GM23338 (cell line): ENCODE data around the gene DRC3. TPM values are rescaled to one million over a fixed set of nuclear protein-coding genes. Genes with fewer than 3 reads are reported as not detected.

Experiments
- ATAC-seq: fragments of 200-7000 bp; cut with Tn5 transposase; 3 replicates; pipeline ENCODE4 v1.9.1; 2020
- DNase-seq: peaks from one replicate; pipeline ENCODE4 v3.0.0-alpha.2; 2015; ENCODE audit warnings: low spot score
- H2AFZ ChIP-seq: fragments of 200-600 bp; sonication (generic); 2 replicates; pipeline ENCODE4 v1.8.0; 2016; ENCODE audit warnings: antibody characterized with exemption, mild to moderate bottlenecking, moderate library complexity
- H3F3A ChIP-seq: fragments of 200-600 bp; sonication (generic); replicated peaks from 2 replicates; pipeline ENCODE4 v1.8.0; 2017; ENCODE audit warnings: antibody characterized with exemption, mixed run types, low read depth
- H3K27ac ChIP-seq: fragments of 200-600 bp; sonication (generic); 2 replicates; pipeline ENCODE4 v1.6.1; 2016; ENCODE audit warnings: low read depth
- H3K27me3 ChIP-seq: fragments of 200-600 bp; sonication (generic); 2 replicates; pipeline ENCODE4 v1.8.0; 2016; ENCODE audit warnings: mild to moderate bottlenecking, mixed run types, moderate library complexity; ENCODE audit not compliant: insufficient read depth
- H3K36me3 ChIP-seq: fragments of 200-600 bp; sonication (generic); 2 replicates; pipeline ENCODE4 v1.8.0; 2016; ENCODE audit warnings: mild to moderate bottlenecking; ENCODE audit not compliant: insufficient read depth
- H3K4me1 ChIP-seq: fragments of 200-600 bp; sonication (generic); 2 replicates; pipeline ENCODE4 v1.8.0; 2016; ENCODE audit warnings: mild to moderate bottlenecking, moderate library complexity; ENCODE audit not compliant: insufficient read depth
- H3K4me2 ChIP-seq: fragments of 200-600 bp; sonication (generic); 2 replicates; pipeline ENCODE4 v1.7.1; 2017; ENCODE audit warnings: mixed run types
- H3K4me3 ChIP-seq: fragments of 200-600 bp; sonication (generic); 2 replicates; pipeline ENCODE4 v1.6.1; 2016; ENCODE audit warnings: mixed run types
- H3K79me2 ChIP-seq: fragments of 200-600 bp; sonication (generic); replicated peaks from 2 replicates; pipeline ENCODE4 v1.8.0; 2017; ENCODE audit warnings: mild to moderate bottlenecking; ENCODE audit not compliant: insufficient read depth
- H3K9me2 ChIP-seq: fragments of 200-600 bp; sonication (generic); 2 replicates; pipeline ENCODE4 v1.8.0; 2017; ENCODE audit not compliant: insufficient read depth
- H4K20me1 ChIP-seq: fragments of 200-600 bp; sonication (generic); replicated peaks from 2 replicates; pipeline ENCODE4 v1.8.0; 2017; ENCODE audit warnings: mild to moderate bottlenecking; ENCODE audit not compliant: insufficient read depth
- H3K27ac Mint-ChIP-seq: 2 replicates; pipeline ENCODE4 v1.8.0; 2020; ENCODE audit warnings: inconsistent platforms, mild to moderate bottlenecking, moderate library complexity, mixed read lengths
- H3K27me3 Mint-ChIP-seq: 3 replicates; pipeline ENCODE4 v1.8.0; 2022; ENCODE audit warnings: low read depth, mild to moderate bottlenecking, moderate library complexity, mixed read lengths, inconsistent platforms; ENCODE audit not compliant: insufficient read depth, poor library complexity
- H3K36me3 Mint-ChIP-seq: 3 replicates; pipeline ENCODE4 v1.8.0; 2021; ENCODE audit warnings: low read depth, mild to moderate bottlenecking, inconsistent platforms, moderate library complexity, mixed read lengths
- H3K4me1 Mint-ChIP-seq: 3 replicates; pipeline ENCODE4 v1.8.0; 2020; ENCODE audit warnings: mild to moderate bottlenecking, inconsistent platforms, mixed read lengths
- H3K4me3 Mint-ChIP-seq: 3 replicates; pipeline ENCODE4 v1.8.0; 2021; ENCODE audit warnings: moderate library complexity, mild to moderate bottlenecking, inconsistent platforms, mixed read lengths
- H3K9me3 Mint-ChIP-seq: 3 replicates; pipeline ENCODE4 v1.8.0; 2020; ENCODE audit warnings: moderate library complexity, mild to moderate bottlenecking, inconsistent platforms, mixed read lengths
- JUNB ChIP-seq: IDR thresholded peaks from one replicate; pipeline ENCODE4 v1.6.1; 2016; ENCODE audit warnings: antibody characterized with exemption; ENCODE audit not compliant: unreplicated experiment
- NANOG ChIP-seq: IDR thresholded peaks from 2 replicates; pipeline ENCODE4 v1.6.1; 2016; ENCODE audit warnings: antibody characterized with exemption, borderline replicate concordance
- POLR2AphosphoS5 ChIP-seq: IDR thresholded peaks from 2 replicates; pipeline ENCODE4 v1.6.1; 2016; ENCODE audit warnings: antibody characterized with exemption, low read depth
- STAT1 ChIP-seq: IDR thresholded peaks from one replicate; pipeline ENCODE4 v1.6.1; 2016; ENCODE audit warnings: antibody characterized with exemption; ENCODE audit not compliant: unreplicated experiment
- ZNF114 ChIP-seq: fragments of 250-450 bp; sonication (Bioruptor Pico); IDR thresholded peaks from 2 replicates; pipeline ENCODE4 v1.5.0; 2020; ENCODE audit warnings: mild to moderate bottlenecking, moderate library complexity
- polyA plus RNA-seq: library from polyadenylated mRNA; unstranded; fragments of >200 nt; fragmentation: Nextera tagmentation; extraction: Ambion mirVana; gene quantifications from 2 replicates; pipeline ENCODE4 v1.2.1, GENCODE V29; 2016
- total RNA-seq: library from RNA; depleted of rRNA; stranded (reverse); fragments of >200 nt; shearing (Covaris generic); gene quantifications from 2 replicates; pipeline ENCODE4 v1.2.3, GENCODE V29; 2014
- TF ChIP-seq, protein P1 (sequence below): IDR thresholded peaks from one replicate; pipeline ENCODE4 v1.6.1; 2018; ENCODE audit warnings: antibody characterized with exemption; ENCODE audit not compliant: unreplicated experiment
- TF ChIP-seq, protein P2 (sequence below), 2 experiments: fragments of 200-600 bp in 1 of 2; sonication (generic) in 1 of 2; conservative IDR thresholded peaks; 2 replicates each; pipeline versions ENCODE4 v1.5.1 to v1.6.1; 2016 to 2017; ENCODE audit warnings: antibody characterized with exemption in 2 of 2, low read depth in 2 of 2, mild to moderate bottlenecking in 2 of 2, moderate library complexity in 1 of 2

DRC3 gene
- total and polyA plus RNA-seq, 2 experiments from 2014 or later, result 1.1 TPM; not detected in 1

DNA sequence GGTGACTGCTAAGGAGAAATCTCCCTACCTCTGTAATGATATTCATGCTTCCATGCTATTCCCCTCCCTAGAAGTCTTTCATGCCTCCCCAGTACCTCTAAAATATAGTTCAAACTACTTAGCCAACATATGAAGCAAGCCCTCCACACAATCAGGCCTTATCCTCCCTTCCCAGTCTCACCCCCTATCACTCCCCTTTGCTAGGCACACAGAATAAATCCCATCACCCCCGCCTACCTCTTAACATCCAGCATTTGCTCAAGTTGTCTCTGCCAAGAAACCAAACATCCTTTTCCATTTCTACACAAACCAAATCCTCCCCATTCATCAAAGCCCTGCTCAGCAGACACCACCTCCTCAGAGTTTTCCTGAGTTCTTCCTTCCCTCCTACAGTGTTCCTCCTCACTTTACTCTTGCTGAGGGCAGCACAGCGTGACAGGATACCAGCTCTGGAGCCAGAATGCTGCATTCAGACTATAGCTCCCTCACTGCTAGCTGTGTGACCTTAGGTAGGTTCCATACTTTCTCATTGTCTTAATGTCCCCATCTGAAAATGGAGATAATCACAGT is 7.4 kb upstream of the DRC3 start:
- peaks cover 5% of the 10 kb centered on the region; the same call in 1 of the 3 replicates for H3K4me1 Mint-ChIP-seq
- no peaks in the 10 kb centered on the region for H3K36me3 Mint-ChIP-seq
- H3K27ac Mint-ChIP-seq, result no peak overlapping the region
- Histone ChIP-seq H4K20me1 (no peaks in the 10 kb centered on the region), H3K9me2 (no peaks in the 10 kb centered on the region), H3K36me3 (no peaks in the 10 kb centered on the region), H3K79me2 (no peaks in the 10 kb centered on the region), H3K27me3 (no peaks in the 10 kb centered on the region), H3K4me3 (no peak overlapping the region), H2AFZ (no peak overlapping the region), H3K4me1 (no peaks in the 10 kb centered on the region), H3K4me2 (no peak overlapping the region), H3K27ac (no peak overlapping the region), H3F3A (no peaks in the 10 kb centered on the region)
- no peak for TF ChIP-seq POLR2AphosphoS5
- TF ChIP-seq, protein P1, sequence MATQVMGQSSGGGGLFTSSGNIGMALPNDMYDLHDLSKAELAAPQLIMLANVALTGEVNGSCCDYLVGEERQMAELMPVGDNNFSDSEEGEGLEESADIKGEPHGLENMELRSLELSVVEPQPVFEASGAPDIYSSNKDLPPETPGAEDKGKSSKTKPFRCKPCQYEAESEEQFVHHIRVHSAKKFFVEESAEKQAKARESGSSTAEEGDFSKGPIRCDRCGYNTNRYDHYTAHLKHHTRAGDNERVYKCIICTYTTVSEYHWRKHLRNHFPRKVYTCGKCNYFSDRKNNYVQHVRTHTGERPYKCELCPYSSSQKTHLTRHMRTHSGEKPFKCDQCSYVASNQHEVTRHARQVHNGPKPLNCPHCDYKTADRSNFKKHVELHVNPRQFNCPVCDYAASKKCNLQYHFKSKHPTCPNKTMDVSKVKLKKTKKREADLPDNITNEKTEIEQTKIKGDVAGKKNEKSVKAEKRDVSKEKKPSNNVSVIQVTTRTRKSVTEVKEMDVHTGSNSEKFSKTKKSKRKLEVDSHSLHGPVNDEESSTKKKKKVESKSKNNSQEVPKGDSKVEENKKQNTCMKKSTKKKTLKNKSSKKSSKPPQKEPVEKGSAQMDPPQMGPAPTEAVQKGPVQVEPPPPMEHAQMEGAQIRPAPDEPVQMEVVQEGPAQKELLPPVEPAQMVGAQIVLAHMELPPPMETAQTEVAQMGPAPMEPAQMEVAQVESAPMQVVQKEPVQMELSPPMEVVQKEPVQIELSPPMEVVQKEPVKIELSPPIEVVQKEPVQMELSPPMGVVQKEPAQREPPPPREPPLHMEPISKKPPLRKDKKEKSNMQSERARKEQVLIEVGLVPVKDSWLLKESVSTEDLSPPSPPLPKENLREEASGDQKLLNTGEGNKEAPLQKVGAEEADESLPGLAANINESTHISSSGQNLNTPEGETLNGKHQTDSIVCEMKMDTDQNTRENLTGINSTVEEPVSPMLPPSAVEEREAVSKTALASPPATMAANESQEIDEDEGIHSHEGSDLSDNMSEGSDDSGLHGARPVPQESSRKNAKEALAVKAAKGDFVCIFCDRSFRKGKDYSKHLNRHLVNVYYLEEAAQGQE, result no peak
- DNase-seq (no peak), ATAC-seq (no peak)
- H3K4me3 Mint-ChIP-seq, result no peak overlapping the region
- H3K9me3 Mint-ChIP-seq, result no peaks in the 10 kb centered on the region
- H3K27me3 Mint-ChIP-seq, result peaks cover 3% of the 10 kb centered on the region

DNA sequence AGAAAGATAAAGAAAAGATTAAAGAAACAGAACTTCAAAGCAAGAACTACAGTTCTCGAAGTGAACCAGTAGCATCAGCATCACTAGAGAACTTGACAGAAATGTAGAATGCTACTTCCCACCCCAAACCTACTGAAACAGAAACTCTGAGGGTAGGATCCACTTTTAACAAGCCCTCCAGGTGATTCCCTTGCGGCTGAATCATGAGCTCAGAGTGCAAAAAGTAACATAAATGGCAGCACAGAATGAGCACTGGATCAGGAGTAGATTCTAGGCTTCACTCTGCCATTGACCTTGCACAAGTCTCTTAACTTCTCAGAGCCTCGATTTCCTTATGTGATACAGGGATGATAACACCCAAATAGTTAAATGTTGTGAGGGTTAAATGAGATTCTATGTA is 6.3 kb upstream of the DRC3 start:
- H4K20me1 ChIP-seq, result no peaks in the 10 kb centered on the region
- no peak overlapping the region for H2AFZ ChIP-seq
- no peaks in the 10 kb centered on the region for H3F3A ChIP-seq
- TF ChIP-seq NANOG (no peak), JUNB (no peak), POLR2AphosphoS5 (no peak), STAT1 (no peak), ZNF114 (CRISPR knock-in tag) (no peak)
- TF ChIP-seq, protein P2, sequence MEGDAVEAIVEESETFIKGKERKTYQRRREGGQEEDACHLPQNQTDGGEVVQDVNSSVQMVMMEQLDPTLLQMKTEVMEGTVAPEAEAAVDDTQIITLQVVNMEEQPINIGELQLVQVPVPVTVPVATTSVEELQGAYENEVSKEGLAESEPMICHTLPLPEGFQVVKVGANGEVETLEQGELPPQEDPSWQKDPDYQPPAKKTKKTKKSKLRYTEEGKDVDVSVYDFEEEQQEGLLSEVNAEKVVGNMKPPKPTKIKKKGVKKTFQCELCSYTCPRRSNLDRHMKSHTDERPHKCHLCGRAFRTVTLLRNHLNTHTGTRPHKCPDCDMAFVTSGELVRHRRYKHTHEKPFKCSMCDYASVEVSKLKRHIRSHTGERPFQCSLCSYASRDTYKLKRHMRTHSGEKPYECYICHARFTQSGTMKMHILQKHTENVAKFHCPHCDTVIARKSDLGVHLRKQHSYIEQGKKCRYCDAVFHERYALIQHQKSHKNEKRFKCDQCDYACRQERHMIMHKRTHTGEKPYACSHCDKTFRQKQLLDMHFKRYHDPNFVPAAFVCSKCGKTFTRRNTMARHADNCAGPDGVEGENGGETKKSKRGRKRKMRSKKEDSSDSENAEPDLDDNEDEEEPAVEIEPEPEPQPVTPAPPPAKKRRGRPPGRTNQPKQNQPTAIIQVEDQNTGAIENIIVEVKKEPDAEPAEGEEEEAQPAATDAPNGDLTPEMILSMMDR (conservative IDR thresholded peaks at IDR 0.05; ENCODE audit: low read depth in 2 of 2), result no peak
- Mint-ChIP-seq H3K27ac (no peak overlapping the region), H3K27me3 (peaks cover 5% of the 10 kb centered on the region), H3K4me3 (no peak overlapping the region), H3K36me3 (no peaks in the 10 kb centered on the region), H3K9me3 (no peaks in the 10 kb centered on the region), H3K4me1 (peaks cover 9% of the 10 kb centered on the region; the same call in 1 of the 3 replicates)
- no peak overlapping the region for H3K4me2 ChIP-seq
- peaks cover 2% of the 10 kb centered on the region; the same call in 1 of the 2 replicates for H3K4me1 ChIP-seq
- no peaks in the 10 kb centered on the region for H3K9me2 ChIP-seq
- H3K27me3 ChIP-seq, result no peaks in the 10 kb centered on the region
- no peaks in the 10 kb centered on the region for H3K36me3 ChIP-seq
- no peaks in the 10 kb centered on the region for H3K79me2 ChIP-seq
- H3K27ac ChIP-seq, result no peak overlapping the region
- DNase-seq, result no peak
- no peak overlapping the region for H3K4me3 ChIP-seq
- ATAC-seq, result no peak
